Suprapubic skin (tissue), 4 donors: Measurements from ENCODE around the gene IFT80.
"Not testable (repeated sequence)": the region's sequence is repeated elsewhere in the genome, so short reads cannot be mapped to it uniquely, and the experiment has no call there.

Experiments used
- EP300 ChIP-seq: sonication (generic); formaldehyde crosslinking; IDR thresholded peaks from one replicate; pipeline ENCODE4 v1.6.1; 2017; ENCODE audit warnings: antibody characterized with exemption
- POLR2A ChIP-seq, 2 donors: fragments of 450-650 bp; IDR thresholded peaks; one replicate each; pipeline ENCODE4 v1.6.1; 2017; ENCODE audit warnings: antibody characterized with exemption in 2 of 2, mild to moderate bottlenecking in 2 of 2, moderate library complexity in 2 of 2
- POLR2AphosphoS5 ChIP-seq, 3 donors: sonication (generic); formaldehyde crosslinking; IDR thresholded peaks; one replicate each; pipeline ENCODE4 v1.6.1; 2017; ENCODE audit warnings: antibody characterized with exemption in 3 of 3
- TF ChIP-seq, protein P1 (sequence below), 2 donors: fragments of 200-600 bp in 1 of 2; fragments of 450-650 bp in 1 of 2; sonication (generic) in 1 of 2; IDR thresholded peaks; one replicate each; pipeline ENCODE4 v1.5.1; 2016 to 2019; ENCODE audit warnings: antibody characterized with exemption in 2 of 2, mild to moderate bottlenecking in 1 of 2, moderate library complexity in 1 of 2

DNA sequence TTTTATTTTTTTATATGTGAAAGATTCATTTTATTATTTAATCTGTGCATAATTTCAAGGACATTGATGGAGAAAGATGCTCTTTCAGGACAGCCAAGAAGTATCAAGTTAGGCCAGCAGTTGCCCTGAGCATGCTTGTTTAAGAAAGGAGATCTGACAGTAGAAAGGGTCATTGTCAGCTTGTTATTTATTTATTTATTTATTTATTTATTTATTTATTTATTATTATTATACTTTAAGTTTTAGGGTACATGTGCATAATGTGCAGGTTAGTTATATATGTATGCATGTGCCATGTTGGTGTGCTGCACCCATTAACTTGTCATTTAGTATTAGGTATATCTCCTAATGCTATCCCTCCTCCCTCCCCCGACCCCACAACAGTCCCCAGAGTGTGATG, 77.2 kb downstream of the IFT80 start:
- not testable (repeated sequence) for TF ChIP-seq POLR2AphosphoS5 (IDR thresholded peaks at IDR 0.05); POLR2A (IDR thresholded peaks at IDR 0.05); EP300
- TF ChIP-seq, protein P1, sequence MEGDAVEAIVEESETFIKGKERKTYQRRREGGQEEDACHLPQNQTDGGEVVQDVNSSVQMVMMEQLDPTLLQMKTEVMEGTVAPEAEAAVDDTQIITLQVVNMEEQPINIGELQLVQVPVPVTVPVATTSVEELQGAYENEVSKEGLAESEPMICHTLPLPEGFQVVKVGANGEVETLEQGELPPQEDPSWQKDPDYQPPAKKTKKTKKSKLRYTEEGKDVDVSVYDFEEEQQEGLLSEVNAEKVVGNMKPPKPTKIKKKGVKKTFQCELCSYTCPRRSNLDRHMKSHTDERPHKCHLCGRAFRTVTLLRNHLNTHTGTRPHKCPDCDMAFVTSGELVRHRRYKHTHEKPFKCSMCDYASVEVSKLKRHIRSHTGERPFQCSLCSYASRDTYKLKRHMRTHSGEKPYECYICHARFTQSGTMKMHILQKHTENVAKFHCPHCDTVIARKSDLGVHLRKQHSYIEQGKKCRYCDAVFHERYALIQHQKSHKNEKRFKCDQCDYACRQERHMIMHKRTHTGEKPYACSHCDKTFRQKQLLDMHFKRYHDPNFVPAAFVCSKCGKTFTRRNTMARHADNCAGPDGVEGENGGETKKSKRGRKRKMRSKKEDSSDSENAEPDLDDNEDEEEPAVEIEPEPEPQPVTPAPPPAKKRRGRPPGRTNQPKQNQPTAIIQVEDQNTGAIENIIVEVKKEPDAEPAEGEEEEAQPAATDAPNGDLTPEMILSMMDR (IDR thresholded peaks at IDR 0.05) = not testable (repeated sequence)
